Measurements from ENCODE around the gene ZRANB3. TPM values are rescaled to one million over a fixed set of nuclear protein-coding genes. Genes with fewer than 3 reads are reported as not detected.

ZRANB3 gene
- total and polyA plus RNA-seq, 10 of the 15 experiments (the other 5 are each of a cell fraction or from before 2014, with no cell fraction given): 5.6 to 11.4 (median 9.9) TPM

- TF ChIP-seq MEF2B (IDR thresholded peaks at IDR 0.05; ENCODE audit: partially characterized antibody, poor library complexity, severe bottlenecking): no peak
- no peak for TF ChIP-seq GATAD2B (conservative IDR thresholded peaks at IDR 0.05; ENCODE audit: low read depth)
- TF ChIP-seq, protein P1, sequence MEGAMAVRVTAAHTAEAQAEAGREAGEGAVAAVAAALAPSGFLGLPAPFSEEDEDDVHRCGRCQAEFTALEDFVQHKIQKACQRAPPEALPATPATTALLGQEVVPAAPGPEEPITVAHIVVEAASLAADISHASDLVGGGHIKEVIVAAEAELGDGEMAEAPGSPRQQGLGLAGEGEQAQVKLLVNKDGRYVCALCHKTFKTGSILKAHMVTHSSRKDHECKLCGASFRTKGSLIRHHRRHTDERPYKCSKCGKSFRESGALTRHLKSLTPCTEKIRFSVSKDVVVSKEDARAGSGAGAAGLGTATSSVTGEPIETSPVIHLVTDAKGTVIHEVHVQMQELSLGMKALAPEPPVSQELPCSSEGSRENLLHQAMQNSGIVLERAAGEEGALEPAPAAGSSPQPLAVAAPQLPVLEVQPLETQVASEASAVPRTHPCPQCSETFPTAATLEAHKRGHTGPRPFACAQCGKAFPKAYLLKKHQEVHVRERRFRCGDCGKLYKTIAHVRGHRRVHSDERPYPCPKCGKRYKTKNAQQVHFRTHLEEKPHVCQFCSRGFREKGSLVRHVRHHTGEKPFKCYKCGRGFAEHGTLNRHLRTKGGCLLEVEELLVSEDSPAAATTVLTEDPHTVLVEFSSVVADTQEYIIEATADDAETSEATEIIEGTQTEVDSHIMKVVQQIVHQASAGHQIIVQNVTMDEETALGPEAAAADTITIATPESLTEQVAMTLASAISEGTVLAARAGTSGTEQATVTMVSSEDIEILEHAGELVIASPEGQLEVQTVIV (IDR thresholded peaks at IDR 0.05; ENCODE audit: borderline replicate concordance, partially characterized antibody): no peak
Observed at GRCh38 chr2:135103843-135104242, 427.2 kb downstream of the ZRANB3 start (continued).

- Histone ChIP-seq H3K27me3 (replicated peaks in 1 of 2; ENCODE audit: control insufficient read depth in 2 of 2, insufficient read depth in 2 of 2, low read length in 1 of 2) (no peaks in the 10 kb centered on the region), H3K4me2 (ENCODE audit: control insufficient read depth, insufficient read depth) (no peak overlapping the region), H2AFZ (ENCODE audit: control insufficient read depth, low read depth, low read length) (no peak overlapping the region), H3K9me3 (replicated peaks; ENCODE audit: control insufficient read depth, insufficient read depth, low read length) (no peaks in the 10 kb centered on the region), H4K20me1 (ENCODE audit: control insufficient read depth, insufficient read depth) (no peaks in the 10 kb centered on the region), H3K4me1 (ENCODE audit: control insufficient read depth, insufficient read depth, low read length) (no peaks in the 10 kb centered on the region), H3K79me2 (ENCODE audit: control insufficient read depth, insufficient read depth, low read length) (no peaks in the 10 kb centered on the region), H3K36me3 (ENCODE audit: control insufficient read depth in 2 of 2, insufficient read depth in 2 of 2, low read length in 1 of 2) (peaks cover 0 to 12% of the 10 kb centered on the region in 2 experiments; a peak in 2 of 4 replicates), H3K4me3 (no peak overlapping the region), H3K27ac (ENCODE audit: control insufficient read depth, insufficient read depth) (no peak overlapping the region), H3K9ac (ENCODE audit: control insufficient read depth, insufficient read depth, low read length) (no peak overlapping the region)
- intact Hi-C loops (cut with micrococcal nuclease; ENCODE audit: unreplicated experiment) (no loop called here), in situ Hi-C loops (cut with MboI) (no loop called here)
- BruUV-seq (replicated peaks): no TSS peak
- ChIA-PET CTCF (no interaction called here), RAD21 (ENCODE audit: unreplicated experiment) (no interaction called here), SMC1A (ENCODE audit: uncharacterized antibody, unreplicated experiment) (interaction anchor here (0.6 kb wide), 1 partner anchor 99 kb away, joined by 3 read pairs; no protein-coding TSS in a partner anchor), POLR2A (interaction anchor here (1.3 kb wide), 1 partner anchor 13 kb away, joined by 3 read pairs; no protein-coding TSS in a partner anchor)
- FAIRE-seq: peak; percentile 23
- DNase-seq (ENCODE audit: low read depth, low spot score): no peak
- WGBS (ENCODE audit: insufficient coverage, insufficient replicate concordance, low lambda C conversion rate, missing lambda C conversion rate): over 99% methylated on average over 5 of the region's 5 CpGs
- ATAC-seq: no peak
- TF ChIP-seq IRF3 (IDR thresholded peaks at IDR 0.05) (no peak), STAT3 (IDR thresholded peaks at IDR 0.05; ENCODE audit: low read depth, low read length) (no peak), REST (IDR thresholded peaks at IDR 0.05; ENCODE audit: low read depth, low read length) (no peak), MTA2 (IDR thresholded peaks at IDR 0.05; ENCODE audit: low read depth) (no peak), TCF12 (IDR thresholded peaks at IDR 0.05; ENCODE audit: low read depth, low read length) (no peak), NFIC (IDR thresholded peaks at IDR 0.05; ENCODE audit: low read depth, low read length) (no peak), SP1 (IDR thresholded peaks at IDR 0.05; ENCODE audit: low read depth, low read length) (no peak), ESRRA (IDR thresholded peaks at IDR 0.05; ENCODE audit: low read length) (no peak)
Observed at GRCh38 chr2:135099802-135100483, 431.1 kb downstream of the ZRANB3 start.

Data from GM12878 (cell line).